Suprapubic skin (tissue), 3 donors: ENCODE measurements around the gene IQGAP2.

Experiments
- POLR2A ChIP-seq, 2 donors: fragments of 450-650 bp; IDR thresholded peaks; one replicate each; pipeline ENCODE4 v1.6.1; 2017; ENCODE audit warnings: antibody characterized with exemption in 2 of 2, mild to moderate bottlenecking in 2 of 2, moderate library complexity in 2 of 2
- TF ChIP-seq, protein P1 (sequence below), 2 donors: fragments of 200-600 bp in 1 of 2; fragments of 450-650 bp in 1 of 2; sonication (generic) in 1 of 2; IDR thresholded peaks; one replicate each; pipeline ENCODE4 v1.5.1; 2016 to 2019; ENCODE audit warnings: antibody characterized with exemption in 2 of 2, mild to moderate bottlenecking in 1 of 2, moderate library complexity in 1 of 2

DNA sequence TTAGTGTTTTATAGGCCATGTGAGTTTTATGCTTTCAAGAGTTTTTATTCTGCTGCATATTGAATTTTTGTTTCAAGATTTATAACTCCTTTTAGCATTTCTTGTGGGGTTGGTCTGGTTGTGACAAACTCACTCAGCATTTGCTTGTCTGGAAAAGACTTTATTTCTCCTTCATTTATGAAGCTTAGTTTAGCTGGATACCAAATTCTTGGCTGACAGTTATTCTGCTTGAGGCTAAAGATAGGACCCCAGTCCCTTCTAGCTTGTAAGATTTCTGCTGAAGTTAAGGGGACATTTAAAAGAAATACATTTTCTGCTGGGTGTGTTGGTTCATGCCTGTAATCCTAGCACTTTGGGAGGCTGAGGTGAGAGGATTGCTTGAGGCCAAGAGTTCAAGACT is 36.8 kb downstream of the IQGAP2 start:
- no peak for TF ChIP-seq POLR2A (IDR thresholded peaks at IDR 0.05)
- TF ChIP-seq, protein P1, sequence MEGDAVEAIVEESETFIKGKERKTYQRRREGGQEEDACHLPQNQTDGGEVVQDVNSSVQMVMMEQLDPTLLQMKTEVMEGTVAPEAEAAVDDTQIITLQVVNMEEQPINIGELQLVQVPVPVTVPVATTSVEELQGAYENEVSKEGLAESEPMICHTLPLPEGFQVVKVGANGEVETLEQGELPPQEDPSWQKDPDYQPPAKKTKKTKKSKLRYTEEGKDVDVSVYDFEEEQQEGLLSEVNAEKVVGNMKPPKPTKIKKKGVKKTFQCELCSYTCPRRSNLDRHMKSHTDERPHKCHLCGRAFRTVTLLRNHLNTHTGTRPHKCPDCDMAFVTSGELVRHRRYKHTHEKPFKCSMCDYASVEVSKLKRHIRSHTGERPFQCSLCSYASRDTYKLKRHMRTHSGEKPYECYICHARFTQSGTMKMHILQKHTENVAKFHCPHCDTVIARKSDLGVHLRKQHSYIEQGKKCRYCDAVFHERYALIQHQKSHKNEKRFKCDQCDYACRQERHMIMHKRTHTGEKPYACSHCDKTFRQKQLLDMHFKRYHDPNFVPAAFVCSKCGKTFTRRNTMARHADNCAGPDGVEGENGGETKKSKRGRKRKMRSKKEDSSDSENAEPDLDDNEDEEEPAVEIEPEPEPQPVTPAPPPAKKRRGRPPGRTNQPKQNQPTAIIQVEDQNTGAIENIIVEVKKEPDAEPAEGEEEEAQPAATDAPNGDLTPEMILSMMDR (IDR thresholded peaks at IDR 0.05): no peak
